Prostate gland (tissue), 2 donors: Measurements from ENCODE around the gene CEP41.

Experiments used
- POLR2AphosphoS5 ChIP-seq: sonication (generic); formaldehyde crosslinking; IDR thresholded peaks from one replicate; pipeline ENCODE4 v1.6.1; 2017; ENCODE audit warnings: antibody characterized with exemption
- TF ChIP-seq, protein P1 (sequence below), 4 experiments: fragments of 200-600 bp in 2 of 4; fragments of 450-650 bp in 2 of 4; sonication (generic) in 2 of 4; IDR thresholded peaks; 1 replicate in 3 of 4; 2 replicates in 1 of 4; pipeline ENCODE4 v1.5.1; 2016 to 2019; ENCODE audit warnings: antibody characterized with exemption in 4 of 4, mild to moderate bottlenecking in 2 of 4, moderate library complexity in 2 of 4

DNA sequence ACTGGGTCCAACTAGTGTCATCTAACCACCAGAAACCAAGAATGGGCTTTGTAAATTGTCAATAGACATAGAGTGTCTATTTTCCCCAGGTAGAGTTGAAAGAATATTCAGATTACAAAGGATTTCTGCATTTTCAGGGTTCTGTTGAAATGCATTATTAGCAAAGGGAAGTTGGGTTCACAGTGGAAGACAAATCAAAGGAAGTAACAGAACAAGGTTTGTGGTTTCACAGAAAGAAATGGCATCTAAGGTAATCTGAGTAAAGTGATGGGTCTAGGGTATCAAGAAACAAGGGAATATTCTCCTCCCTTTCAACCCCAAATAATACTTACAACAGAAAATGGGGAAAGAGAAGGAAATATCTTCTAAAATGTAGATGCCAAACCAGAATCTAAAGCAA, 25.8 kb downstream of the CEP41 start:
- TF ChIP-seq, protein P1, sequence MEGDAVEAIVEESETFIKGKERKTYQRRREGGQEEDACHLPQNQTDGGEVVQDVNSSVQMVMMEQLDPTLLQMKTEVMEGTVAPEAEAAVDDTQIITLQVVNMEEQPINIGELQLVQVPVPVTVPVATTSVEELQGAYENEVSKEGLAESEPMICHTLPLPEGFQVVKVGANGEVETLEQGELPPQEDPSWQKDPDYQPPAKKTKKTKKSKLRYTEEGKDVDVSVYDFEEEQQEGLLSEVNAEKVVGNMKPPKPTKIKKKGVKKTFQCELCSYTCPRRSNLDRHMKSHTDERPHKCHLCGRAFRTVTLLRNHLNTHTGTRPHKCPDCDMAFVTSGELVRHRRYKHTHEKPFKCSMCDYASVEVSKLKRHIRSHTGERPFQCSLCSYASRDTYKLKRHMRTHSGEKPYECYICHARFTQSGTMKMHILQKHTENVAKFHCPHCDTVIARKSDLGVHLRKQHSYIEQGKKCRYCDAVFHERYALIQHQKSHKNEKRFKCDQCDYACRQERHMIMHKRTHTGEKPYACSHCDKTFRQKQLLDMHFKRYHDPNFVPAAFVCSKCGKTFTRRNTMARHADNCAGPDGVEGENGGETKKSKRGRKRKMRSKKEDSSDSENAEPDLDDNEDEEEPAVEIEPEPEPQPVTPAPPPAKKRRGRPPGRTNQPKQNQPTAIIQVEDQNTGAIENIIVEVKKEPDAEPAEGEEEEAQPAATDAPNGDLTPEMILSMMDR (IDR thresholded peaks at IDR 0.05): no peak
- no peak for TF ChIP-seq POLR2AphosphoS5
